GM20000 (cell line): ENCODE measurements around the gene HAUS1.
"Not testable (repeated sequence)": the region's sequence is repeated elsewhere in the genome, so short reads cannot be mapped to it uniquely, and the experiment has no call there.

Experiments used
- DNase-seq: peaks from one replicate; pipeline ENCODE4 v3.0.0; 2012; ENCODE audit warnings: low spot score
- CTCF ChIP-seq: IDR thresholded peaks from 2 replicates; pipeline ENCODE4 v1.5.1; 2012; ENCODE audit warnings: mild to moderate bottlenecking, control low read depth; ENCODE audit errors: extremely low read depth, missing control alignments

Gene HAUS1

GRCh38 chr18:46113751-46114150 lies 9.6 kb downstream of the HAUS1 start:
- TF ChIP-seq CTCF: no peak
- DNase-seq: no peak

GRCh38 chr18:46126625-46127024 lies 22.4 kb downstream of the HAUS1 start:
- DNase-seq: not testable (repeated sequence)

GRCh38 chr18:46130061-46130460 lies 25.9 kb downstream of the HAUS1 start:
- DNase-seq: no peak
- TF ChIP-seq CTCF: no peak

GRCh38 chr18:46130549-46130948 lies 26.4 kb downstream of the HAUS1 start:
- DNase-seq: not testable (repeated sequence)

GRCh38 chr18:46133534-46133933 lies 29.3 kb downstream of the HAUS1 start:
- no peak for DNase-seq
- no peak for TF ChIP-seq CTCF

GRCh38 chr18:46134920-46135675 lies 30.9 kb downstream of the HAUS1 start:
- DNase-seq: no peak

GRCh38 chr18:46140173-46140572 lies 36.0 kb downstream of the HAUS1 start:
- TF ChIP-seq CTCF: no peak
- DNase-seq: no peak

More at GRCh38 chr18:46134920-46135675, 30.9 kb downstream of the HAUS1 start:
- no peak for TF ChIP-seq CTCF

- no peak for TF ChIP-seq CTCF
- DNase-seq: no peak
These were observed 37.0 kb downstream of the HAUS1 start for GRCh38 chr18:46141199-46141598.
